Measurements from ENCODE around the gene DNAJB14. TPM values are rescaled to one million over a fixed set of nuclear protein-coding genes. Genes with fewer than 3 reads are reported as not detected.

The DNAJB14 gene
- total RNA-seq, 1 experiment from 2014 or later = 41.0 TPM

DNA sequence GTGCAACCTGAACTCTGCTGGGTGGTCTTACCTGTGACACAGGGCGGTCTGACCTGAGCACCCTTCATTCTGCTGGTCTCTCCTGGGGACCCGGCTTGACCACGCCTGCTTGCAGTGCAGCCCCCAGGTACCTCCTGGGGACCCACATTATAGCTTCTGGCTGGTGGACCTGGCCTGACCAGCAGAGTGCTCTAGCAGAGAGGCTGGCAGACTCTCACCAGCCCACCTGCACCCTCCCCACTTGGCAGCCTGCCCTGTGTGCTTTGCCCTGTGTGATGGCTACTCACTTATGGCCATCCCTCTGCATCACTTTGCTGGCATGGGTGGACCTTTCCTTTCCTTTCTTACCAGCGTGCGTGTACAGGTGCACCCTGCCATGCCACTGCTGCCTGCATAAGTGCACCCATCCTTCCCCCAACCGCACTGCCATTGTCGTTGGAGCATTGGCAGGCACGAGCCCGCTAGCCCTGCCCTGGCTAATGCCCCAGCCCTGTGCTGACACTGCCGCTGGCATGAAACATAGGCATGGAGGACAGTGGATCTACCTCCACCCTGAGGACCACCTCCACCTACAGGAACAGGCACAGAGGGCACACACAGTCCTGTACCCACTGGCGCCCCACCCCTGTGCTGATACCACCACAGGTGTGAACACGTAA lies 25.2 kb upstream of the DNAJB14 start:
- Histone ChIP-seq H3K18ac (ENCODE audit: insufficient read length, low read depth, low read length) (no peak overlapping the region), H3T11ph (ENCODE audit: low read length) (no peak overlapping the region), H3K4me1 (ENCODE audit: insufficient read depth, low read length) (no peaks in the 10 kb centered on the region; the same call in 1 of the 2 replicates), H2BK12ac (ENCODE audit: insufficient read length, low read depth, low read length) (no peak overlapping the region), H2BK5ac (ENCODE audit: insufficient read length, low read length) (no peak overlapping the region), H4K91ac (ENCODE audit: insufficient read length, low read depth, low read length) (no peak overlapping the region), H3K23ac (ENCODE audit: insufficient read length, low read depth, low read length) (no peak overlapping the region), H3K79me2 (ENCODE audit: insufficient read depth, low read length) (no peaks in the 10 kb centered on the region), H2BK120ac (ENCODE audit: low read depth, low read length, poor library complexity, severe bottlenecking) (no peak overlapping the region), H3K4ac (ENCODE audit: low read depth, low read length) (no peak overlapping the region), H2AFZ (ENCODE audit: low read length) (no peak overlapping the region), H3K79me1 (ENCODE audit: insufficient read depth, low read depth, low read length, poor library complexity, severe bottlenecking) (no peaks in the 10 kb centered on the region), H3K27ac (ENCODE audit: insufficient read length, low read depth, low read length) (no peak overlapping the region), H3K9ac (ENCODE audit: extremely low read depth, insufficient read length, low read length) (no peak overlapping the region), H2BK20ac (ENCODE audit: low read depth, low read length, poor library complexity, severe bottlenecking) (no peak overlapping the region), H2BK15ac (ENCODE audit: low read depth, low read length) (no peak overlapping the region), H4K8ac (replicated peaks; ENCODE audit: insufficient read length, low read depth, low read length) (no peak overlapping the region), H4K20me1 (ENCODE audit: control insufficient read depth, insufficient read depth, insufficient read length) (no peaks in the 10 kb centered on the region), H3K23me2 (ENCODE audit: insufficient read length, low read depth, low read length, poor library complexity, severe bottlenecking) (no peaks in the 10 kb centered on the region), H3K56ac (ENCODE audit: insufficient read length, low read depth, low read length) (no peak overlapping the region), H4K5ac (ENCODE audit: insufficient read length, low read depth, low read length) (no peak overlapping the region), H3K4me2 (ENCODE audit: insufficient read depth, insufficient read length, low read length) (no peak overlapping the region), H3K14ac (ENCODE audit: insufficient read depth, low read length) (no peak overlapping the region), H3K9me3 (ENCODE audit: control insufficient read depth, low read depth, low read length) (no peaks in the 10 kb centered on the region), H2AK5ac (ENCODE audit: insufficient read length, low read length) (no peak overlapping the region), H3K27me3 (ENCODE audit: insufficient read depth, low read length) (no peaks in the 10 kb centered on the region)
- no CpG with 5 or more reads among the region's 12 CpGs for WGBS (ENCODE audit: extremely low coverage, insufficient read length, low lambda C conversion rate)
- no peak for DNase-seq
- no peak overlapping the region for H3K27ac Mint-ChIP-seq
- peaks cover 7 to 10% of the 10 kb centered on the region in 2 experiments; a peak in 3 of 4 replicates for H3K4me1 Mint-ChIP-seq
- H3K27me3 Mint-ChIP-seq (ENCODE audit: low read depth) = peaks cover 1% of the 10 kb centered on the region; the same call in 1 of the 2 replicates
- no peaks in the 10 kb centered on the region for H3K36me3 Mint-ChIP-seq (ENCODE audit: insufficient read depth in 1 of 3, low read depth in 3 of 3)
- no peak overlapping the region for H3K4me3 Mint-ChIP-seq
- TF ChIP-seq, protein P1, sequence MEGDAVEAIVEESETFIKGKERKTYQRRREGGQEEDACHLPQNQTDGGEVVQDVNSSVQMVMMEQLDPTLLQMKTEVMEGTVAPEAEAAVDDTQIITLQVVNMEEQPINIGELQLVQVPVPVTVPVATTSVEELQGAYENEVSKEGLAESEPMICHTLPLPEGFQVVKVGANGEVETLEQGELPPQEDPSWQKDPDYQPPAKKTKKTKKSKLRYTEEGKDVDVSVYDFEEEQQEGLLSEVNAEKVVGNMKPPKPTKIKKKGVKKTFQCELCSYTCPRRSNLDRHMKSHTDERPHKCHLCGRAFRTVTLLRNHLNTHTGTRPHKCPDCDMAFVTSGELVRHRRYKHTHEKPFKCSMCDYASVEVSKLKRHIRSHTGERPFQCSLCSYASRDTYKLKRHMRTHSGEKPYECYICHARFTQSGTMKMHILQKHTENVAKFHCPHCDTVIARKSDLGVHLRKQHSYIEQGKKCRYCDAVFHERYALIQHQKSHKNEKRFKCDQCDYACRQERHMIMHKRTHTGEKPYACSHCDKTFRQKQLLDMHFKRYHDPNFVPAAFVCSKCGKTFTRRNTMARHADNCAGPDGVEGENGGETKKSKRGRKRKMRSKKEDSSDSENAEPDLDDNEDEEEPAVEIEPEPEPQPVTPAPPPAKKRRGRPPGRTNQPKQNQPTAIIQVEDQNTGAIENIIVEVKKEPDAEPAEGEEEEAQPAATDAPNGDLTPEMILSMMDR (conservative IDR thresholded peaks at IDR 0.05) = no peak
- no peaks in the 10 kb centered on the region; a peak in 1 of 5 replicates for H3K9me3 Mint-ChIP-seq
